Smooth muscle cell (in vitro differentiated cells): ENCODE data around the gene IFT80. TPM values are rescaled to one million over a fixed set of nuclear protein-coding genes. Genes with fewer than 3 reads are reported as not detected.

Experiments used
- DNase-seq: peaks from one replicate; lab custom pipeline; 2025; ENCODE audit not compliant: unreplicated experiment; lab: John Stamatoyannopoulos, UW
- H2AFZ ChIP-seq: fragments of 200-600 bp; sonication (generic); 2 replicates; pipeline ENCODE4 v1.6.0; 2016; ENCODE audit warnings: antibody characterized with exemption, low read depth, mild to moderate bottlenecking
- H3F3A ChIP-seq: fragments of 200-600 bp; sonication (generic); 2 replicates; pipeline ENCODE4 v1.6.0; 2017; ENCODE audit warnings: antibody characterized with exemption, low read depth
- H3K27ac ChIP-seq: fragments of 200-600 bp; sonication (generic); 2 replicates; pipeline ENCODE4 v1.5.1; 2016; ENCODE audit warnings: low read depth, mild to moderate bottlenecking
- H3K27me3 ChIP-seq: fragments of 200-600 bp; sonication (generic); 2 replicates; pipeline ENCODE4 v1.6.1; 2016; ENCODE audit warnings: low read depth, mild to moderate bottlenecking
- H3K36me3 ChIP-seq: fragments of 200-600 bp; sonication (generic); 2 replicates; pipeline ENCODE4 v1.5.1; 2016; ENCODE audit warnings: low read depth
- H3K4me1 ChIP-seq: fragments of 200-600 bp; sonication (generic); 2 replicates; pipeline ENCODE4 v1.5.1; 2016; ENCODE audit warnings: low read depth
- H3K4me2 ChIP-seq: fragments of 200-600 bp; sonication (generic); 2 replicates; pipeline ENCODE4 v1.6.0; 2016; ENCODE audit warnings: mild to moderate bottlenecking
- H3K4me3 ChIP-seq: fragments of 200-600 bp; sonication (generic); 2 replicates; pipeline ENCODE4 v1.5.1; 2016; ENCODE audit warnings: mild to moderate bottlenecking
- H3K79me2 ChIP-seq: fragments of 200-600 bp; sonication (generic); 2 replicates; pipeline ENCODE4 v1.6.0; 2016; ENCODE audit warnings: low read depth, mild to moderate bottlenecking
- H3K9ac ChIP-seq: fragments of 200-600 bp; sonication (generic); 2 replicates; pipeline ENCODE4 v1.6.0; 2016; ENCODE audit warnings: low read depth
- H3K9me3 ChIP-seq: fragments of 200-600 bp; sonication (generic); replicated peaks from 2 replicates; pipeline ENCODE4 v1.5.1; 2016; ENCODE audit warnings: low read depth
- H4K20me1 ChIP-seq: fragments of 200-600 bp; sonication (generic); 2 replicates; pipeline ENCODE4 v1.6.0; 2016; ENCODE audit warnings: low read depth
- CTCF ChIP-seq: fragments of 200-600 bp; sonication (generic); IDR thresholded peaks from 2 replicates; pipeline ENCODE4 v1.5.1; 2017; ENCODE audit warnings: borderline replicate concordance, mild to moderate bottlenecking, antibody characterized with exemption; ENCODE audit not compliant: insufficient read depth, poor library complexity, severe bottlenecking
- WGBS: methylation state at CpG from one replicate; pipeline ENCODE4 v1.1.7; 2016; ENCODE audit warnings: low lambda C conversion rate; 5-methylcytosine and 5-hydroxymethylcytosine counted together
- polyA plus RNA-seq: library from polyadenylated mRNA; unstranded; fragments of >200 nt; fragmentation: Nextera tagmentation; extraction: Ambion mirVana; gene quantifications from 2 replicates; pipeline ENCODE4 v1.2.1, GENCODE V29; 2016
- total RNA-seq: library from RNA; depleted of rRNA; stranded (reverse); fragments of >200 nt; gene quantifications from 2 replicates; pipeline ENCODE4 v1.2.3, GENCODE V29; 2014

The IFT80 gene
- total and polyA plus RNA-seq, 2 experiments from 2014 or later: 8.3 to 61.5 TPM

- 88% methylated on average over 2 of the region's 2 CpGs for WGBS
- DNase-seq: no peak
- Histone ChIP-seq H3K4me1 (no peaks in the 10 kb centered on the region), H2AFZ (no peak overlapping the region), H3K9me3 (no peaks in the 10 kb centered on the region), H3K79me2 (no peaks in the 10 kb centered on the region), H4K20me1 (no peaks in the 10 kb centered on the region), H3K4me2 (no peak overlapping the region), H3K36me3 (peaks cover 7% of the 10 kb centered on the region), H3K9ac (no peak overlapping the region), H3K27ac (no peak overlapping the region), H3F3A (no peaks in the 10 kb centered on the region), H3K27me3 (no peaks in the 10 kb centered on the region), H3K4me3 (no peak overlapping the region)
- no peak for TF ChIP-seq CTCF
Observed at GRCh38 chr3:160373655-160374054, 25.4 kb downstream of the IFT80 start.

DNA sequence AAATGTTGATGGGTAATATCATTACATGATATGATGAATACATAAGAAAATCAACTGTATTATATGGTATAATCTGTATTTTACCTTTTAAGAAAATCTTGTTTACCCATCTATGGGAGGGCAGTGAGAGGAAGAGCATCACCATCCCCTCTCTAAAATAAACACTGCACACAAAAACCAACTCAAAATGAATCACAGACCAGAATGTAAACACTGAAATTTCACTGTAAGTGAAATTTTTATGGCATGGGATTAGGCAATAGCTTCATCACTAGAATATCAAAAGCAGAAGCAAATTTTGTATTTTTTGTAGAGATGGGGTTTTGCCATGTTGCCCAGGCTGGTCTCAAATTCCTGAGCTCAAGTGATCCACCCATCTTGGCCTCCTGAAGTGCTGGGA, 26.2 kb downstream of the IFT80 start:
- no peaks in the 10 kb centered on the region for H3K27me3 ChIP-seq

GRCh38 chr3:160370987-160371857, 27.8 kb downstream of the IFT80 start:
- Histone ChIP-seq H3K79me2 (no peaks in the 10 kb centered on the region), H3K27me3 (no peaks in the 10 kb centered on the region), H3K27ac (no peak overlapping the region), H3K4me2 (no peak overlapping the region), H4K20me1 (no peaks in the 10 kb centered on the region), H2AFZ (no peak overlapping the region), H3K4me1 (no peaks in the 10 kb centered on the region), H3K4me3 (no peak overlapping the region), H3K9me3 (no peaks in the 10 kb centered on the region), H3F3A (no peaks in the 10 kb centered on the region), H3K36me3 (peaks cover 7% of the 10 kb centered on the region), H3K9ac (no peak overlapping the region)
- WGBS: 93% methylated on average over 6 of the region's 6 CpGs
- no peak for DNase-seq
- TF ChIP-seq CTCF: no peak

More for the DNA sequence above, 26.2 kb downstream of the IFT80 start:
- no peaks in the 10 kb centered on the region for H3K79me2 ChIP-seq
- no peaks in the 10 kb centered on the region for H3K9me3 ChIP-seq
- no peaks in the 10 kb centered on the region for H3K4me1 ChIP-seq
- peaks cover 7% of the 10 kb centered on the region for H3K36me3 ChIP-seq
- H2AFZ ChIP-seq: no peak overlapping the region
- DNase-seq: no peak
- no peak overlapping the region for H3K4me2 ChIP-seq
- H4K20me1 ChIP-seq: no peaks in the 10 kb centered on the region
- H3F3A ChIP-seq: no peaks in the 10 kb centered on the region
- H3K4me3 ChIP-seq: no peak overlapping the region
- TF ChIP-seq CTCF: no peak
- H3K27ac ChIP-seq: no peak overlapping the region
- H3K9ac ChIP-seq: no peak overlapping the region

GRCh38 chr3:160369784-160370183, 29.2 kb downstream of the IFT80 start:
- no peak overlapping the region for H3K4me2 ChIP-seq
- no peak overlapping the region for H2AFZ ChIP-seq
- H3K4me1 ChIP-seq: no peaks in the 10 kb centered on the region
- no peak for DNase-seq
- H3K27me3 ChIP-seq: no peaks in the 10 kb centered on the region
- H3K36me3 ChIP-seq: peaks cover 5% of the 10 kb centered on the region
- no peaks in the 10 kb centered on the region for H4K20me1 ChIP-seq
- no peaks in the 10 kb centered on the region for H3K9me3 ChIP-seq
- H3K4me3 ChIP-seq: no peak overlapping the region
- H3K27ac ChIP-seq: no peak overlapping the region
- no peak for TF ChIP-seq CTCF
- H3F3A ChIP-seq: no peaks in the 10 kb centered on the region
- WGBS: 81% methylated on average over 1 of the region's 1 CpG
- H3K79me2 ChIP-seq: no peaks in the 10 kb centered on the region
- no peak overlapping the region for H3K9ac ChIP-seq
